ENCODE results near the gene BRMS1L. TPM values are rescaled to one million over a fixed set of nuclear protein-coding genes. Genes with fewer than 3 reads are reported as not detected.

BRMS1L gene
- total and polyA plus RNA-seq, 2 of the 13 experiments (the other 11 are each of a cell fraction or from before 2014, with no cell fraction given) = 21.1 to 23.8 TPM

DNA sequence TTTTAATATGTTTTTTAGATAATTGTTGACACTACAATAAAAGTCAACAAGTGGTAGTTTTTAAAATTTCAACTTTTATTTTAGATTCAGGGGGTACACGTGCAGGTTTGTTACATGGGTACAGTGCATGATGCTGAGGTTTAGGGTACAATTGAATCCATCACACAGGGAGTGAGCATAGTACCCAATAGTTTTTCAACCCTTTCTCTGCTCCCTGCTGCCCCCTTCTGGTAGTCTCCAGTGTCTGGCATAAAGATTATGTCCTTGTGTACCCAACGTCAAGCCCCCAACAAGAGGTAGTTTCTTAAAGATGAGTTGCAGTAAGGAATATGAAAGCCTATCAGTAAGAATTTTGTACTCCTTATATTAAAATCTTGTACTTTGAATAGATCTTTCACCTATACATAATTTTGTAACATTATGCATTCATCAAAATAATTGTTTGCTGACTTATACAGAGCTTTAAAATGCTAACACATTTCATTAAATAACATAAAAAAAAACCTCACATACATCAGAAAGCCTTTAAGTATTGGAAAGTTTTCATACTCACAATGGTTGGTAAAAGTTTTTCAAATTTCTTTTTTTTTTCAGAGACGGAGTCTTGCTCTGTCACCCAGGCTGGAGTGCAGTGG, 11.7 kb upstream of the BRMS1L start (continued):
- TF ChIP-seq SIX4 (CRISPR knock-in tag; IDR thresholded peaks at IDR 0.05) = 0 out of 2 replicates have a peak, but pooled peaks have one; percentile 16
- no peak for TF ChIP-seq SETDB1 (CRISPR knock-in tag; IDR thresholded peaks at IDR 0.05; ENCODE audit: borderline replicate concordance)
- TF ChIP-seq, protein P1, sequence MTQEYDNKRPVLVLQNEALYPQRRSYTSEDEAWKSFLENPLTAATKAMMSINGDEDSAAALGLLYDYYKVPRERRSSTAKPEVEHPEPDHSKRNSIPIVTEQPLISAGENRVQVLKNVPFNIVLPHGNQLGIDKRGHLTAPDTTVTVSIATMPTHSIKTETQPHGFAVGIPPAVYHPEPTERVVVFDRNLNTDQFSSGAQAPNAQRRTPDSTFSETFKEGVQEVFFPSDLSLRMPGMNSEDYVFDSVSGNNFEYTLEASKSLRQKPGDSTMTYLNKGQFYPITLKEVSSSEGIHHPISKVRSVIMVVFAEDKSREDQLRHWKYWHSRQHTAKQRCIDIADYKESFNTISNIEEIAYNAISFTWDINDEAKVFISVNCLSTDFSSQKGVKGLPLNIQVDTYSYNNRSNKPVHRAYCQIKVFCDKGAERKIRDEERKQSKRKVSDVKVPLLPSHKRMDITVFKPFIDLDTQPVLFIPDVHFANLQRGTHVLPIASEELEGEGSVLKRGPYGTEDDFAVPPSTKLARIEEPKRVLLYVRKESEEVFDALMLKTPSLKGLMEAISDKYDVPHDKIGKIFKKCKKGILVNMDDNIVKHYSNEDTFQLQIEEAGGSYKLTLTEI (CRISPR knock-in tag; conservative IDR thresholded peaks at IDR 0.05) = no peak
- no peak for TF ChIP-seq ZNF572 (CRISPR knock-in tag; IDR thresholded peaks at IDR 0.05)
- no peak for TF ChIP-seq DZIP1 (CRISPR knock-in tag; IDR thresholded peaks at IDR 0.05)
- peak; percentile 60 for TF ChIP-seq GATAD2A (CRISPR knock-in tag; IDR thresholded peaks at IDR 0.05)
- TF ChIP-seq ZNF180 (CRISPR knock-in tag; IDR thresholded peaks at IDR 0.05; ENCODE audit: borderline replicate concordance, low read depth) = no peak
- TF ChIP-seq SP140L (CRISPR knock-in tag; IDR thresholded peaks at IDR 0.05; ENCODE audit: borderline replicate concordance) = 0 out of 2 replicates have a peak, but pooled peaks have one; percentile 48
- TF ChIP-seq, protein P2, sequence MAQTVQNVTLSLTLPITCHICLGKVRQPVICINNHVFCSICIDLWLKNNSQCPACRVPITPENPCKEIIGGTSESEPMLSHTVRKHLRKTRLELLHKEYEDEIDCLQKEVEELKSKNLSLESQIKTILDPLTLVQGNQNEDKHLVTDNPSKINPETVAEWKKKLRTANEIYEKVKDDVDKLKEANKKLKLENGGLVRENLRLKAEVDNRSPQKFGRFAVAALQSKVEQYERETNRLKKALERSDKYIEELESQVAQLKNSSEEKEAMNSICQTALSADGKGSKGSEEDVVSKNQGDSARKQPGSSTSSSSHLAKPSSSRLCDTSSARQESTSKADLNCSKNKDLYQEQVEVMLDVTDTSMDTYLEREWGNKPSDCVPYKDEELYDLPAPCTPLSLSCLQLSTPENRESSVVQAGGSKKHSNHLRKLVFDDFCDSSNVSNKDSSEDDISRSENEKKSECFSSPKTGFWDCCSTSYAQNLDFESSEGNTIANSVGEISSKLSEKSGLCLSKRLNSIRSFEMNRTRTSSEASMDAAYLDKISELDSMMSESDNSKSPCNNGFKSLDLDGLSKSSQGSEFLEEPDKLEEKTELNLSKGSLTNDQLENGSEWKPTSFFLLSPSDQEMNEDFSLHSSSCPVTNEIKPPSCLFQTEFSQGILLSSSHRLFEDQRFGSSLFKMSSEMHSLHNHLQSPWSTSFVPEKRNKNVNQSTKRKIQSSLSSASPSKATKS (CRISPR knock-in tag; IDR thresholded peaks at IDR 0.05) = no peak
- TF ChIP-seq ZFP82 (CRISPR knock-in tag; IDR thresholded peaks at IDR 0.05; ENCODE audit: borderline replicate concordance) = no peak
- no peak for TF ChIP-seq ZNF543 (CRISPR knock-in tag; IDR thresholded peaks at IDR 0.05)
- TF ChIP-seq HMGXB4 (CRISPR knock-in tag; IDR thresholded peaks at IDR 0.05; ENCODE audit: borderline replicate concordance in 1 of 2, low read depth in 1 of 2) = peak; percentile 42 to 73; a peak in 2 of 4 replicates
- TF ChIP-seq, protein P3, sequence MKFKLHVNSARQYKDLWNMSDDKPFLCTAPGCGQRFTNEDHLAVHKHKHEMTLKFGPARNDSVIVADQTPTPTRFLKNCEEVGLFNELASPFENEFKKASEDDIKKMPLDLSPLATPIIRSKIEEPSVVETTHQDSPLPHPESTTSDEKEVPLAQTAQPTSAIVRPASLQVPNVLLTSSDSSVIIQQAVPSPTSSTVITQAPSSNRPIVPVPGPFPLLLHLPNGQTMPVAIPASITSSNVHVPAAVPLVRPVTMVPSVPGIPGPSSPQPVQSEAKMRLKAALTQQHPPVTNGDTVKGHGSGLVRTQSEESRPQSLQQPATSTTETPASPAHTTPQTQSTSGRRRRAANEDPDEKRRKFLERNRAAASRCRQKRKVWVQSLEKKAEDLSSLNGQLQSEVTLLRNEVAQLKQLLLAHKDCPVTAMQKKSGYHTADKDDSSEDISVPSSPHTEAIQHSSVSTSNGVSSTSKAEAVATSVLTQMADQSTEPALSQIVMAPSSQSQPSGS (CRISPR knock-in tag; IDR thresholded peaks at IDR 0.05) = 0 out of 2 replicates have a peak, but pooled peaks have one; percentile 22
- no peak for TF ChIP-seq ZNF773 (CRISPR knock-in tag; IDR thresholded peaks at IDR 0.05; ENCODE audit: borderline replicate concordance)
- TF ChIP-seq ZNF562 (CRISPR knock-in tag; IDR thresholded peaks at IDR 0.05; ENCODE audit: borderline replicate concordance) = no peak
- no peak for TF ChIP-seq ATF7-NPFF (CRISPR knock-in tag; IDR thresholded peaks at IDR 0.05; ENCODE audit: low read depth)
- TF ChIP-seq SAP130 (CRISPR knock-in tag; IDR thresholded peaks at IDR 0.05; ENCODE audit: low read depth) = 0 out of 2 replicates have a peak, but pooled peaks have one; percentile 26

All from HepG2 (cell line).